Measurements from ENCODE around the gene WDR37.

- TF ChIP-seq CTCF (conservative IDR thresholded peaks at IDR 0.05; ENCODE audit: low read depth, low read length): no peak
- no peak for TF ChIP-seq EZH2 (IDR thresholded peaks at IDR 0.05; ENCODE audit: low read length, unreplicated experiment)
These were observed 18.0 kb downstream of the WDR37 start for GRCh38 chr10:1074052-1074747.
